SJSA1 (cell line): ENCODE measurements around the gene TMEM164. TPM values are rescaled to one million over a fixed set of nuclear protein-coding genes. Genes with fewer than 3 reads are reported as not detected.
"Not testable (repeated sequence)": the region's sequence is repeated elsewhere in the genome, so short reads cannot be mapped to it uniquely, and the experiment has no call there.

Source experiments
- DNase-seq, 2 experiments: peaks; one replicate each; pipeline ENCODE4 v3.0.0-alpha.2; 2015 to 2020; ENCODE audit warnings: low spot score in 2 of 2, low read depth in 1 of 2
- H3K27ac ChIP-seq: fragments of 250-450 bp; sonication (Bioruptor Pico); 2 replicates; pipeline ENCODE4 v1.5.1; 2020; ENCODE audit warnings: mild to moderate bottlenecking, moderate library complexity
- H3K27me3 ChIP-seq: fragments of 250-450 bp; sonication (Bioruptor Pico); replicated peaks from 2 replicates; pipeline ENCODE4 v1.5.1; 2020; ENCODE audit warnings: mild to moderate bottlenecking, moderate library complexity
- H3K36me3 ChIP-seq: fragments of 250-450 bp; sonication (Bioruptor Pico); 2 replicates; pipeline ENCODE4 v1.5.1; 2020; ENCODE audit warnings: mild to moderate bottlenecking
- H3K4me1 ChIP-seq: fragments of 250-450 bp; sonication (Bioruptor Pico); replicated peaks from 2 replicates; pipeline ENCODE4 v1.6.1; 2021; ENCODE audit warnings: mild to moderate bottlenecking
- H3K4me3 ChIP-seq: fragments of 250-450 bp; sonication (Bioruptor Pico); 2 replicates; pipeline ENCODE4 v1.5.1; 2020; ENCODE audit warnings: mild to moderate bottlenecking
- H3K9me3 ChIP-seq: fragments of 250-450 bp; sonication (Bioruptor Pico); replicated peaks from 2 replicates; pipeline ENCODE4 v1.5.1; 2020; ENCODE audit warnings: mild to moderate bottlenecking
- total RNA-seq: library from RNA; depleted of rRNA; stranded (reverse); fragments of >200 nt; shearing (Covaris generic); gene quantifications from 2 replicates; pipeline ENCODE4 v1.2.3, GENCODE V29; 2014; rRNA removed

Gene TMEM164
- 9.4 and 104 TPM in 2 replicates for total RNA-seq

DNA sequence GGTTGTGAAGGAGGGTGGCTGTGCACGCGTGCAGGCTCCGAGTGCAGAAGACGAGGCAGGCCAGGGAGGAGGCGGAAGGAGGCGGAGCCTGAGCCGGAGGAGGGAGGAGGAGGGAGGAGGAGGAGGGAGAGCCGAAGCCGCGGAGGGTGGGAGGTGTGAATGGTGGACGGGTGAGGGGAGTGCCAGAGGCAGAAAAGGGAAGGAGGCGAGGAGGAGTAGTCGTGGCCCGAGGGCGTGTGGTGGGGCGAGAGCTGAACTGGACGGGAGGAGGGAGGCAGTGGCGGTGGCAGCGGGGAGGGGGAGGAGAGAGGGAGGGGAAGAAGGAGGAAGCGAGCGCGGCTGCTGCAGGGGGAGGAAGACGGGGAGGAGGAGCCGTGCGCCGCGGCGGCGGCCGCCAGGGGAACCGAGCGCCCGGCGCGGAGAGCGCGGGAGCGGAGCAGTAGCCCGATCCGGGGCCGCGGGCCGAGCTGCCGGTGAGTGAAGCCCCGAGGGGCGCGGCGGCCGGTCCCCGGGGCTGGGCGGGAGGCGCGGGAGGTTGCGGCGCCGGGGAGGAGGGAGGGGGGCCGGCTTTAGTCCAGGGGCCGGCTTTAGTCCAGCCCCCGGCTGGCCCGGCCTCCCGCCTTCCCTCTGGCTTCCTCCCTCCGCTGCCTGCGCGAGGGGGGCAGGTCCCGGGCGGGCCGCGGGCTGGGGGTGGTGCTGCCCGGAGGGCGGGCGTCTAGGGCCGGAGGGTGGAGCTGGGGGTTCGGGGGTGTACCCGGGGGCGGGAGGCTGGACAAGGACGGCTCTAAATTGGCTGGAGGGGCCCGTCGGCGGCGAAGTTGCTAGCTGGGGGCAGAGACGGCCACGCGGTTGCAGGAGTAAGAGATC, at the start of gene TMEM164:
TMEM164 (plus strand) TSS at position 815 of the 867 bp plus-strand sequence. CDS start 661 bp downstream, outside the sequence.
- Histone ChIP-seq H3K27me3 (no peaks in the 10 kb centered on the region), H3K4me1 (peaks cover 9% of the 10 kb centered on the region), H3K4me3 (peak within 1 kb of the TSS; percentile 84), H3K27ac (peak within 1 kb of the TSS; percentile 91), H3K36me3 (no peaks in the 10 kb centered on the region), H3K9me3 (no peaks in the 10 kb centered on the region)
- DNase-seq = peak; percentile 59 to 83

DNA sequence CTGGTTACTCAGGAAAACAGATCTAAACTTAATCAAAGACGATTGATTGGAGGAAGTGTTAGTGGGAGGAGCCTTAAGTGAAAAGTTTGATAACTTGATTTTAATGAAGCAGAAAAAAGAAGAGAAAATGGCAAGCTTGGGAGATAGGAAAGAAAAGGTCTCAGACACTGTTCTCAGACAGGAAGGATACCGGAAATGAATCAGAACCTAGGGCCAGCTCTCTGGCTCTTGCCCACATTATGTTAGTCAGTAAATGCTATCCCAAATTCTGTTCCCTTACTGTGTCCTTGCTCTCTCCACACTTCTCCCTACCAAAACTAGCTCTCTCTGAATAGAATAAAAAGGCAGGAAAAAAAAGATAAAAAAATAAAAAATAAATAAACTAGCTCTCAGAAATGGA, 48.6 kb upstream of the TMEM164 start:
- H3K4me3 ChIP-seq = no peak overlapping the region
- no peaks in the 10 kb centered on the region for H3K4me1 ChIP-seq
- H3K36me3 ChIP-seq = no peaks in the 10 kb centered on the region
- no peaks in the 10 kb centered on the region for H3K27me3 ChIP-seq
- no peaks in the 10 kb centered on the region for H3K9me3 ChIP-seq
- H3K27ac ChIP-seq = no peak overlapping the region
- DNase-seq = no peak

DNA sequence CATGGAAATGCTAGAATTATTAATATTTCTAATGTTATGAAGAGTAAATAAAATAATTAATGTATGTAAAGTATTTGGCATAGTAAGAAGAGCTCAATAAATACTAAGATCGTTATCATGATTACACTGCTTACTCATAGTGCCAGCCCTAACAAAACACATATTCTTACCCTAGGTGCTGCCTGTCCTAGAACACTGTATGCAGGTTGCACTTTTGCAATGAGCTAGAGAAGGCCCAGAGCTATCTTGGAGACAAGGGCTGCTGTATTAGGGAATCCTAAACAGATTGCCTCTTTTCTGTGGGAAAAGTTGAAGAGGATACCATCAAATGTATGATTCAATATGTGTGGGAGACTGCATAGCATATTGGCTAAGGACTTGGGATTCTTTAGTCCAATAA, 48.0 kb upstream of the TMEM164 start:
- Histone ChIP-seq H3K27me3 (no peaks in the 10 kb centered on the region), H3K4me3 (no peak overlapping the region), H3K9me3 (no peaks in the 10 kb centered on the region), H3K36me3 (no peaks in the 10 kb centered on the region), H3K4me1 (no peaks in the 10 kb centered on the region), H3K27ac (no peak overlapping the region)
- no peak for DNase-seq

DNA sequence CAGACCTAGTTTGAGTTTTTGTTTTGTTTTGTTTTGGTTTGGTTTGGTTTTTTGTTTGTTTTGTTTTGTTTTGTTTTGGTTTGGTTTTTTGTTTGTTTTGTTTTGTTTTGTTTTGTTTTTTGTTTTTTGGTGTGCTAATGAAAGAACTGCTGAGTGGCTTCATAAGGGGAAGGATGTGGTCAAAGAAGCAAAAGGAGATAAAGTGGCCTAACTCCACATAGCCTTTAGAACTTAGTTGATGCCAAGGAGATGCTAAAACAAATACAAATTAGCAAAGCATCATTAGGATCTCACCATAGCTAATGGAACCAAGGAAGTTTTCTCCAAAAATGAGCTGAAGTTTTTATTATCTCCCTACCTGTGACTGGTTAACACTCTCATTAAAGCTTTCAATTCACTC, 44.6 kb upstream of the TMEM164 start:
- H3K27ac ChIP-seq = no peak overlapping the region
- no peak overlapping the region for H3K4me3 ChIP-seq
- no peaks in the 10 kb centered on the region for H3K36me3 ChIP-seq
- no peaks in the 10 kb centered on the region for H3K27me3 ChIP-seq
- DNase-seq = no peak
- H3K4me1 ChIP-seq = no peaks in the 10 kb centered on the region
- H3K9me3 ChIP-seq = no peaks in the 10 kb centered on the region

DNA sequence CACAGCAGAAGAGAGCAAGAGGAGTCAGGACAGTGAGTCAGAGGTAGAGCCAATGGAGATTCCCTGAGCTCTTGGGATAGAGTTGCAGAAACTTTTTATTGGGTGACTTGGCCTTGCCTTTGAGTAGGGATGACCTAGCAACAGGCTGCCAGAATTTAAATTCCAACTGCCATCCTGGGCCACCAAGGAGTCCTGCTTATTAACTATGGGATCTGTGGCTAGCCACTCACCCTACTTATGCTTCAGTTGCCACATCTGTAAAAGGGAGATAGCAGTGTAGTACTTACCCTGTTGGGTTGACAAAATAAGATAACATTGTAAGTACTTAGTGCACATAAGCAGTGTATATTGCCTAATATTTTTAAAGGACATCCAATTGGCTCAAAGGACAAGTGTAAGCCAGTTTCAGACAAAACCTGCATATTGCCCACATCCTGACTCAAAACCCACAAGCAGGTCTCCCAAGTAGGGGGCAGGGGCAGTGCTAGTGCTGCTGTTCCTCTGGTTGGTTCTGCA, 43.5 kb upstream of the TMEM164 start:
- Histone ChIP-seq H3K27me3 (no peaks in the 10 kb centered on the region), H3K27ac (no peak overlapping the region), H3K36me3 (no peaks in the 10 kb centered on the region), H3K4me1 (no peaks in the 10 kb centered on the region), H3K4me3 (no peak overlapping the region), H3K9me3 (no peaks in the 10 kb centered on the region)
- DNase-seq = no peak

DNA sequence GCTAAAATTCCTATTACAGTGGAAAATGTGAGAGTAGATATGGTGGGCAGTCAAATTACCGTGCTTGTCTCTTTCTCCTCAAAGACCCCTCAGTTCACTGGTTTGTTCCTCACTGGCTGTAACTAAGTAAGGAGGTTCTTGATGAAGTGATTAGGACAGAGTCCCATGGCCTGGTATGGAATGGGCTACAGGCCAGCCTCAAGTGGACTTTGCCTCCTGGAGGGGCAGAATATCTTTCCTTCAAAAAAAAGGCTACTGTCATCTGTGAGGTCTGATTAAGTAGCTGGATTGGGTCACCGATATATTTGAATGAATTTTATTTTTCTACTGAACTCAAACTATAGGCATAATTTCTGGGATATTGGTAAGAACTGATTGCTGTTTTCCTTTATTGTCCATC, 38.5 kb upstream of the TMEM164 start:
- Histone ChIP-seq H3K27ac (no peak overlapping the region), H3K9me3 (no peaks in the 10 kb centered on the region), H3K4me3 (no peak overlapping the region), H3K36me3 (no peaks in the 10 kb centered on the region), H3K4me1 (no peaks in the 10 kb centered on the region), H3K27me3 (no peaks in the 10 kb centered on the region)
- DNase-seq = no peak

DNA sequence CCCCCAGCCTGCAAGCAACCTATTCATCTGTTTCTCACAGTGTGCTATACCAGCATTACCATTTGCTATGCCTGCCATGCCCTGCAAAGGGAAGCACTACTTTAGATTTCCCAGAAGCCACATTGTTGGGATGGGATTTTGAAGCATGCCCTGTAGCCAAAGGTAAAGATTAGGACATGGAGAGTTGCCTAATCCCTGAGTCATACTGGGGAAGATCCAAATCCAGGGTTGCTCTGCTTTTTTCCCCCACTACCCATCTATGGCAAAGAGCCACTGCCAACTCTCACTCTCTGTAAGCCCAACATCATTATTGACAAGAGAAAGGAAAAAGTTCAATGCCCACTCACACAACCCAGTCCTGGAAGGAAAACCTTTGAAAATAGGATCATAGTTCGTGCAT, 36.7 kb upstream of the TMEM164 start:
- no peak for DNase-seq
- Histone ChIP-seq H3K27ac (no peak overlapping the region), H3K9me3 (no peaks in the 10 kb centered on the region), H3K36me3 (no peaks in the 10 kb centered on the region), H3K27me3 (no peaks in the 10 kb centered on the region), H3K4me3 (no peak overlapping the region), H3K4me1 (no peaks in the 10 kb centered on the region)

DNA sequence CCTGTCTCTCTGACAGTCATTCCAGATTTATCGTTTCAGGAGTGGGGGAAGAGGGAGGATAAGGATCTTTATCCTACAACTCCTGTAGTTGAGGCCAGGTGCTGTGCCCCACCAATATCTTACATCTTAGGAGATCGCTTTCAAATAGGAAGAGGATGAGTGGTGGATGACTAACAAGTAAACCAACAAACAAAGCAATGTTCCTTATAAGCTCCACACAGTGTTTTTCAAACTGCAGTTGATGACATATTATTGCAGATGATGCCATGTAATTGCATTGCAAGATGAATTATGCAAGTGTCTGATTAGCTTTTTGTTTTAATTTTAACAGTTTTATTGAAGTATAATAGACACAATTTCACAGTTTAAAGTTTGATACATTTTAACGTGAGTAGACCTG, 35.8 kb upstream of the TMEM164 start:
- Histone ChIP-seq H3K4me3 (no peak overlapping the region), H3K27me3 (no peaks in the 10 kb centered on the region), H3K9me3 (no peaks in the 10 kb centered on the region), H3K4me1 (no peaks in the 10 kb centered on the region), H3K36me3 (no peaks in the 10 kb centered on the region), H3K27ac (no peak overlapping the region)
- DNase-seq = peak in 1 of 2 experiments; percentile 1

DNA sequence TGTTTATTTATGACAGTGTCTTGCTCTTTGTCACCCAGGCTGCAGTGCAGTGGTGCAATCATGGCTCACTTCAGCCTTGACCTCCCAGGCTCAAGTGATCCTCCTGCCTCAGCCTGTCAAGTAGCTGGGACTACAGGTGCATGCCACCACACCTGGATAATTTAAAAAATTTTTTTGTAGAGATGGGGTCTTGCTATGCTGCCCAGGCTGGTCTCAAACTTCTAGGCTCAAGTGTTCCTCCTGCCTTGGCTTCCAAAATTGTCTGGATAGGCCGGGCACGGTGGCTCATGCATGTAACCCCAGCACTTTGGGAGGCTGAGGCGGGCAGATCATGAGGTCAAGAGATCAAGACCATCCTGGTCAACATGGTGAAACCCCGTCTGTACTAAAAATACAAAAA, 32.1 kb upstream of the TMEM164 start:
- H3K9me3 ChIP-seq, H3K27me3 ChIP-seq, DNase-seq, H3K27ac ChIP-seq, H3K36me3 ChIP-seq, H3K4me1 ChIP-seq, H3K4me3 ChIP-seq: not testable (repeated sequence)

DNA sequence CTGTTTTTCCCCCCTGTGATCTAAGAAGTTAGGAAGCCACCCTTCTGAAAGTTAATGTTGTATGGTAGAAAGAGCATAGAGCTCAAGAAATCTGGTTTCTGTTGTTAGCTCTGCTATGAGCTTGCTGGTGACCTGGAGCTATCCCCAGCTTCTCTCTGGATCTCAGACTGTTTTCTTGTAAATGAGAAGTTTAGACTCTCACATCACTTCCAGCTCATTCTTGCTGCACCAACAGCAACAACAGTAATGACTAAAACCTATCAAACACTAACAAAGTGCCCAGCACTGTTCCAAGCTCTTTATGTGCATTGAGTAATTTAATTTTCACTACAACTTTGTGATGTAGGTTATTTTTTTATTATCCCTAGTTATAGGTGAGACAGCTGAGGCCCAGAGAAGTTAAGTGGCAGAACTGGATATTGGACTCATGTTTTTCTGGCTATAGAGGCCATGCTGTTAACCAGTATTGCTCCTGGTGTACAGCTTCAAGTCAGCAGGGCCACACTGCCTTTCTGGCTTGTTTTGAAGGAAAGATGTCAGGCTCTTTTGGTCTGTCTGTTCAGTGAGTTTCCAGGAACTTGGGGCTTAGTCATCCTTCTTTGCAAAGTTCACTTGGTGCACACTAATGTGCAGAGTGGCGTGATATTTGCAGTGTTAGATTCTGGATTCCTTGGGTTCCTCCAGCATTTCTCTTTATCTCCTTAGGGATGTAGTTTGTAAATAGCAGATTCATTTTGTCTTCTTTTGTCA, 27.8 kb upstream of the TMEM164 start:
- Histone ChIP-seq H3K36me3 (no peaks in the 10 kb centered on the region), H3K27ac (no peak overlapping the region), H3K4me3 (no peak overlapping the region), H3K4me1 (no peaks in the 10 kb centered on the region), H3K27me3 (no peaks in the 10 kb centered on the region), H3K9me3 (no peaks in the 10 kb centered on the region)
- no peak for DNase-seq

DNA sequence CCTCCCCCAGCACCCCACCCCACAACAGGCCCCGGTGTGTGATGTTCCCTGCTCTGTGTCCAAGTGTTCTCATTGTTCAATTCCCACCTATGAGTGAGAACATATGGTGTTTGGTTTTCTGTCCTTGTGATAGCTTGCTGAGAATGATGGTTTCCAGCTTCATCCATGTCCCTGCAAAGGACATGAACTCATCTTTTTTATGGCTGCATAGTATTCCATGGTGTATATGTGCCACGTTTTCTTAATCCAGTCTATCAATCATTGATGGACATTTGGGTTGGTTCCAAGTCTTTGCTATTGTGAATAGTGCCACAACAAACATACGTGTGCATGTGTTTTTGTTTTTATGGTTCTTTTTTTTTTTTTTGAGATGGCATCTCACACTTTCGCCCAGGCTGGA, 17.7 kb upstream of the TMEM164 start:
- not testable (repeated sequence) for H3K27ac ChIP-seq, DNase-seq, H3K9me3 ChIP-seq, H3K36me3 ChIP-seq, H3K27me3 ChIP-seq, H3K4me1 ChIP-seq, H3K4me3 ChIP-seq

DNA sequence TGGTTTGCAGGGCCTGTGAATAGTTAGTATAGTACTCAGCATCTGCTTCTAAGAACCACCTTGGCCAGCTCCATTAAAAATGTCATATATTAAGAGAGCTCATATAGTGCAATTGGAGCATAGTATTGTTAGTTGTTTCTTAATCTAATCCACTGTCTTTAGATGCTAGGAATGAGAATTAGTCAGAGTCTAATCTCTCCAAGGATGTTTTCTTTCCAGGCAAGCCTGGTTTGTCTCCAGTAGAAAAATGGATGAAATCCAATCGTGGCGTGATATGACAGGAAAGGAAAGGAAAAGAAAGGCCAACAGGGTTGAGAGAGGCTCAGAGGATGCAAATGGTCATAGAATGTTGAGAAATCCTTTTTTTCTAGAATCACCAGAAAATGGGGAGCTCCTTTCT, 15.0 kb upstream of the TMEM164 start:
- Histone ChIP-seq H3K9me3 (no peaks in the 10 kb centered on the region), H3K4me1 (no peaks in the 10 kb centered on the region), H3K36me3 (no peaks in the 10 kb centered on the region), H3K4me3 (no peak overlapping the region), H3K27ac (no peak overlapping the region), H3K27me3 (no peaks in the 10 kb centered on the region)
- no peak for DNase-seq

DNA sequence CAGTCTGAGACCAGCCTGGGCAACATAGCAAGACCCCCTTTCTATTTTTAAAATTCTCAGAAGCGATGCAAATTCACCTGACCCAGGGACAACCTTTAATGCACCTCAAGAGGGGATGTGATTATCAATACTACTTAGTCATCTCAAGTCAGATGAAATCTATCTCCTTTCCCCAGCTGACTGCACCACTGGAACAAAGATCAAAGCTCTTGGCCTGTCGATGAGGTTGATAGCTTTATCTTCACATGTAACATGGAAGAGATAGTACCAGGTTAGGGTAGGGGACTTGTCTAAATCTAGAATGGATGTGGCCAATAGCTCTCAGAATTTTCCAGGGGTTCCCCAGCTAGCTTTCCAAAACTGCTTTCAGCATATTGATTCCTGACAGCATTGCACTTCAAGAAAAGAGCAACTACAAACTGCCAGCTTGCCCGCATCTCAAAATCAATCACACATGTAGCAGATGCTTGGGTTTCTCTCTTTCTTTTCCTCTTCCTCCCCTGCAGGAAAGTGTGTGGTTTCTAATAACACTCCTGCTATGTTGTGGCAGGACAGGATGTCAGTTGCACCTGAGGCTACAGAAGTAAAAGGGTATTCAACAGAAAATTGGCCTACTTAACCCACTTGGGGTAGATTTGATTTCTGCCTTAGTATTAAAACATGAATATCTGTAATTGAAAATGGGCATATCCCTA, 12.2 kb upstream of the TMEM164 start:
- H3K4me3 ChIP-seq = no peak overlapping the region
- DNase-seq = no peak
- H3K36me3 ChIP-seq = no peaks in the 10 kb centered on the region
- H3K9me3 ChIP-seq = no peaks in the 10 kb centered on the region
- no peaks in the 10 kb centered on the region for H3K27me3 ChIP-seq
- no peak overlapping the region for H3K27ac ChIP-seq
- H3K4me1 ChIP-seq = no peaks in the 10 kb centered on the region

DNA sequence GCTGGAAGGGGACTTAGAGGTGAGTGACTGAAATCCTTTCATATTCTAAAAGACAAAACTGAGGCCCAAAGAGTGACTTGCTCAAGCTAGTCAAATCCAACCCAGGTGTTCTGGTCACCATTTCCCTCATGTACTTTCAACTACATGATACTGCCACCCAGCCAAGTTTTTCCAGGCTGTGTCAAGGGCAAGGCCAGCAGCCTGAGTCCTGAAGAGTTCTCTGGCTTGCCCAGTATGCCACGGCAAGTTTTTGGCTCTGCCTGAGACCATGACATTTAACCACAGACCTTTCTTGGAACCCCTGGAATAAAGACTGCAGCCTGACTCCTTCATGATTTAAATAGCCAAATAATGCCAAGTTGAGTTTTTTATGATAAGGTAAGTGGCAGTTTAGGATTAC, 10.7 kb upstream of the TMEM164 start:
- Histone ChIP-seq H3K9me3 (no peaks in the 10 kb centered on the region), H3K27me3 (no peaks in the 10 kb centered on the region), H3K36me3 (no peaks in the 10 kb centered on the region), H3K4me1 (no peaks in the 10 kb centered on the region), H3K27ac (no peak overlapping the region), H3K4me3 (no peak overlapping the region)
- no peak for DNase-seq
